Glutamatergic neuron (in vitro differentiated cells): ENCODE results near the gene CYSTM1. TPM values are rescaled to one million over a fixed set of nuclear protein-coding genes. Genes with fewer than 3 reads are reported as not detected.
A peak's percentile ranks its signal among the peaks of the same experiment; 100 is the strongest.
"Not testable (repeated sequence)": the region's sequence is repeated elsewhere in the genome, so short reads cannot be mapped to it uniquely, and the experiment has no call there.

Experiments
- DNase-seq: peaks from one replicate; pipeline ENCODE4 v3.0.0; 2022
- H3K27ac Mint-ChIP-seq: one replicate; pipeline ENCODE4 v1.8.0; 2020; ENCODE audit warnings: mild to moderate bottlenecking, mixed read lengths, inconsistent platforms; ENCODE audit not compliant: unreplicated experiment
- H3K27me3 Mint-ChIP-seq: one replicate; pipeline ENCODE4 v1.8.0; 2020; ENCODE audit warnings: mild to moderate bottlenecking, moderate library complexity, mixed read lengths, inconsistent platforms; ENCODE audit not compliant: unreplicated experiment
- H3K36me3 Mint-ChIP-seq: one replicate; pipeline ENCODE4 v1.8.0; 2020; ENCODE audit warnings: mild to moderate bottlenecking, mixed read lengths, inconsistent platforms; ENCODE audit not compliant: unreplicated experiment
- H3K4me1 Mint-ChIP-seq: one replicate; pipeline ENCODE4 v1.8.0; 2020; ENCODE audit warnings: mild to moderate bottlenecking, low read depth, mixed read lengths, inconsistent platforms; ENCODE audit not compliant: unreplicated experiment
- H3K4me3 Mint-ChIP-seq: one replicate; pipeline ENCODE4 v1.8.0; 2020; ENCODE audit warnings: mild to moderate bottlenecking, mixed read lengths, inconsistent platforms; ENCODE audit not compliant: unreplicated experiment
- H3K9me3 Mint-ChIP-seq: one replicate; pipeline ENCODE4 v1.8.0; 2020; ENCODE audit warnings: mild to moderate bottlenecking, moderate library complexity, mixed read lengths, inconsistent platforms; ENCODE audit not compliant: unreplicated experiment
- CTCF ChIP-seq: fragments of 200-600 bp; sonication (generic); IDR thresholded peaks from one replicate; pipeline ENCODE4 v1.5.0; 2021; ENCODE audit not compliant: partially characterized antibody, unreplicated experiment
- total RNA-seq: library from RNA; stranded (reverse); fragmentation: NEBNext Ultra II Directional; extraction: Animal tissue kit (Norgen Biotek cat#: 25700); gene quantifications from one replicate; pipeline ENCODE4 v1.2.1, GENCODE V29; 2021; ENCODE audit not compliant: unreplicated experiment

Gene CYSTM1
- total RNA-seq, 1 donor from 2014 or later: 37.4 TPM

- Mint-ChIP-seq H3K27ac (no peak overlapping the region), H3K36me3 (no peaks in the 10 kb centered on the region), H3K4me3 (no peak overlapping the region)
These were observed 22.7 kb upstream of the CYSTM1 start for GRCh38 chr5:140152022-140152999.

DNA sequence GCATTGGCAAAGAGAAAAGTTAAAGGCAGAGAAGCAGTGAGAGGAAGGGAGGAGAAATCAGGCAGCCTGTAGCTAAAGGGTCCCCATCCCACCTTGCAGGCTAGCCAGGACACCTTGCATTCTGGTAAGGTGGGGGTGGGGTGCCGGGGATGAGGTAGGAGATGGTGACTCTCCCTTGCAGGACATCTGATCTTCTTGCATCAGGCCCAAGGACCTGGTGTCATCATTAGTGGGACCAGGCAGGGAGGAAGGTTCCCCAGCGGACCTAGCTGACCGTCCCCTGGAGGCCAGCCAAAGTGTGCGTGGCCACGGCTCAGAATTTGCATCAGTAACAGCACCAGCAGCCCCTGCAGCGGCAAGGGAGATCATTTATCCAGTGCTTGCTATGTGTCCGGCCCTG, 21.7 kb upstream of the CYSTM1 start:
- TF ChIP-seq CTCF: no peak
- Mint-ChIP-seq H3K36me3 (no peaks in the 10 kb centered on the region), H3K9me3 (peaks cover 1% of the 10 kb centered on the region), H3K27ac (no peak overlapping the region), H3K4me3 (peak overlapping the region; percentile 34), H3K4me1 (peaks cover 12% of the 10 kb centered on the region), H3K27me3 (peaks cover 6% of the 10 kb centered on the region)
- peak; percentile 38 for DNase-seq

More at GRCh38 chr5:140152022-140152999, 22.7 kb upstream of the CYSTM1 start:
- peaks cover 11% of the 10 kb centered on the region for H3K27me3 Mint-ChIP-seq
- peaks cover 1% of the 10 kb centered on the region for H3K9me3 Mint-ChIP-seq
- no peak for DNase-seq
- H3K4me1 Mint-ChIP-seq: peaks cover 12% of the 10 kb centered on the region
- no peak for TF ChIP-seq CTCF

DNA sequence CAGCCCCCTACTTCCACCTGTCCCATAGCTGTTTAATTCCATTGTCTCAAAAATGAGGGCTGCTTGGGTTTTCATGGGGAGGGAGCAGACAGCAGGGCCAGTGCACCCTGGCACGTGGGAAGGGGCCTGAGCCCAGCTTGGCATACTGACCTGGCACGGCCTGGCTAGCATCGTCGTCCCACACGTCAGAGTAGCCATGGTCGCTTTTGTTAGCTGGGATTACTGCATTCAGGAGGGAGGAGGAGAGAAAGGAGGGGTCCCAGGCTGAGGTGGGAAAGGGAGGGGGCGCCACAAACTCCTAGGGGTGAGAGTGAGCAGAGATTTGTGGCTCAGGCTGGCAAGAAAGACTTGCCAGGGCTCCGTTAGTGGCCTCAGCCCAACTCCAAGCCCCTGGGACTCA, 21.1 kb upstream of the CYSTM1 start:
- Mint-ChIP-seq H3K4me1 (peaks cover 12% of the 10 kb centered on the region), H3K4me3 (no peak overlapping the region), H3K9me3 (peaks cover 1% of the 10 kb centered on the region), H3K27ac (no peak overlapping the region), H3K27me3 (peaks cover 4% of the 10 kb centered on the region), H3K36me3 (no peaks in the 10 kb centered on the region)
- TF ChIP-seq CTCF: no peak
- no peak for DNase-seq

DNA sequence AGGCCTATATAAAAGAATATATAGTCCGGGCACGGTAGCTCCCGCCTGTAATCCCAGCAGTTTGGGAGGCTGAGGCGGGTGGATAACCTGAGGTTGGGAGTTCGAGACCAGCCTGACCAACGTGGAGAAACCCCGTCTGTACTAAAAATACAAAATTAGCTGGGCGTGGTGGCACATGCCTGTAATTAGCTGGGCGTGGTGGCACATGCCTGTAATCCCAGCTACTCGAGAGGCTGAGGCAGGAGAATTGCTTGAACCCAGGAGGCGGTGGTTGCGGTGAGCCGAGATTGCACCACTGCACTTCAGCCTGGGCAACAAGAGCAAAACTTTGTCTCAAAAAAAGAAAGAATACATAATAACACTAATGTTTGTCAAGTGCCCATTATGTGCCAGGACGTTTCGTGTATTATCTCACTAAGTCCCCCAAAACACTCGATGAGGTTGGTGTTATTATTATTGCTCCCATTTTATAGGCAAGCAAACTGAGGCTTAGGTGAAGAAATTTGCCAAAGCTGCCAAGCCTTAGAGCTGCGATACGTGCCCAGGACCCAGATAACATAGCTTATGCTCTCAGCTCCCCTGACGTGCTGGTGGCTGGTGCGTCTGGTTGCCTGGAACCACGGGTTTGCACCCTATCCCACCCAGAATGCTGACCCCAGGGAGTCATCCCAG, 20.1 kb upstream of the CYSTM1 start:
- not testable (repeated sequence) for H3K36me3 Mint-ChIP-seq

GRCh38 chr5:140157032-140157781, 17.8 kb upstream of the CYSTM1 start:
- DNase-seq: peak; percentile 93
- Mint-ChIP-seq H3K27ac (no peak overlapping the region), H3K36me3 (no peaks in the 10 kb centered on the region), H3K4me1 (peaks cover 12% of the 10 kb centered on the region), H3K9me3 (peaks cover 1% of the 10 kb centered on the region), H3K27me3 (peaks cover 2% of the 10 kb centered on the region), H3K4me3 (peak overlapping the region; percentile 49)
- peak; percentile 84 for TF ChIP-seq CTCF

More for the DNA sequence above, 20.1 kb upstream of the CYSTM1 start:
- not testable (repeated sequence) for DNase-seq, H3K9me3 Mint-ChIP-seq, H3K27ac Mint-ChIP-seq, H3K27me3 Mint-ChIP-seq, H3K4me3 Mint-ChIP-seq
- H3K4me1 Mint-ChIP-seq: peaks cover 12% of the 10 kb centered on the region
